K562 (cell line): ENCODE measurements around the gene PRKCB. TPM values are rescaled to one million over a fixed set of nuclear protein-coding genes. Genes with fewer than 3 reads are reported as not detected.

ENCODE experiments used
- ATAC-seq: fragments of 200-7000 bp; cut with Tn5 transposase; 3 replicates; pipeline ENCODE4 v1.9.1; 2020; ENCODE audit warnings: moderate library complexity
- BruUV-seq: library from RNA; stranded (reverse); fragments of 400-500 nt; replicated peaks from 2 replicates; lab custom pipeline; 2021; lab: Mats Ljungman, UMichigan
- CTCF ChIA-PET: fragments of 300-600 bp; formaldehyde crosslinking; extraction: SDS; loops from one replicate; lab custom pipeline; 2021; ENCODE audit warnings: low intra/inter-chr PET ratio; lab: Yijun Ruan, JAX
- POLR2A ChIA-PET: fragments of 300-600, 350-650 bp; sonication (Branson Sonifier 250); formaldehyde crosslinking; extraction: SDS; loops from one replicate; lab custom pipeline; 2021; ENCODE audit warnings: antibody characterized with exemption, inconsistent platforms; lab: Yijun Ruan, JAX
- DNase-seq, 4 experiments: peaks; one replicate each; pipeline versions ENCODE4 v3.0.0 to v3.0.0-alpha.2; 2011 to 2018; ENCODE audit warnings: low spot score in 3 of 4, mixed read lengths in 3 of 4; ENCODE audit errors: extremely low read depth in 1 of 4
- FAIRE-seq: peaks from 2 replicates; lab custom pipeline; 2011; peaks lifted over from hg19 to GRCh38; lab: Jason Lieb, UNC
- H2AFZ ChIP-seq: 2 replicates; pipeline ENCODE4 v1.6.0; 2011; ENCODE audit warnings: low read depth, low read length, control low read depth, inconsistent platforms
- H3K27ac ChIP-seq: fragments of 200-600 bp; 3 replicates; pipeline ENCODE4 v1.8.0; 2011; ENCODE audit warnings: low read depth, mild to moderate bottlenecking, control low read depth, inconsistent platforms, low read length, moderate library complexity, mixed read lengths; ENCODE audit errors: extremely low read depth
- H3K27me3 ChIP-seq, 2 experiments: fragments of 300-600 bp in 1 of 2; 2 replicates in 1 of 2; 3 replicates in 1 of 2; pipeline versions ENCODE4 v1.6.0 to v1.8.0; 2011; ENCODE audit warnings: inconsistent platforms in 2 of 2, low read length in 2 of 2, mild to moderate bottlenecking in 1 of 2, mixed read lengths in 1 of 2, moderate library complexity in 1 of 2; ENCODE audit not compliant: control insufficient read depth in 2 of 2, insufficient read depth in 2 of 2
- H3K36me3 ChIP-seq: fragments of 300-600 bp; 3 replicates; pipeline ENCODE4 v1.8.0; 2011; ENCODE audit warnings: mild to moderate bottlenecking, low read length, inconsistent platforms; ENCODE audit not compliant: control insufficient read depth, insufficient read depth
- H3K4me1 ChIP-seq, 2 experiments: fragments of 200-600 bp in 1 of 2; replicated peaks in 1 of 2; 2 replicates in 1 of 2; 3 replicates in 1 of 2; pipeline versions ENCODE4 v1.5.1 to v1.8.0; 2011; ENCODE audit warnings: inconsistent platforms in 2 of 2, low read length in 2 of 2, mild to moderate bottlenecking in 1 of 2, mixed read lengths in 1 of 2, moderate library complexity in 1 of 2; ENCODE audit not compliant: control insufficient read depth in 2 of 2, insufficient read depth in 2 of 2
- H3K4me2 ChIP-seq: 2 replicates; pipeline ENCODE4 v1.6.1; 2011; ENCODE audit warnings: low read length, control low read depth, inconsistent platforms, mixed read lengths; ENCODE audit not compliant: insufficient read depth
- H3K4me3 ChIP-seq: fragments of 200-600 bp; sonication (generic), shearing (Covaris generic); 2 replicates; pipeline ENCODE4 v1.5.1; 2016; ENCODE audit warnings: control low read depth, inconsistent platforms
- H3K79me2 ChIP-seq: fragments of 200-600 bp; 3 replicates; pipeline ENCODE4 v1.8.0; 2011; ENCODE audit warnings: low read length, inconsistent platforms; ENCODE audit not compliant: control insufficient read depth, insufficient read depth
- H3K9ac ChIP-seq, 2 experiments: 2 replicates each; pipeline versions ENCODE4 v1.6.0 to v1.6.1; 2011; ENCODE audit warnings: low read depth in 2 of 2, low read length in 2 of 2, control low read depth in 1 of 2, inconsistent platforms in 1 of 2, mild to moderate bottlenecking in 1 of 2, mixed read lengths in 1 of 2; ENCODE audit not compliant: insufficient read depth in 1 of 2
- H3K9me1 ChIP-seq: one replicate; pipeline ENCODE4 v1.6.0; 2011; ENCODE audit warnings: inconsistent platforms, mild to moderate bottlenecking, low read length, moderate library complexity; ENCODE audit not compliant: control insufficient read depth, insufficient read depth
- H3K9me3 ChIP-seq: replicated peaks from 2 replicates; pipeline ENCODE4 v1.5.1; 2011; ENCODE audit warnings: low read depth, low read length, inconsistent platforms; ENCODE audit not compliant: control insufficient read depth, insufficient read depth
- H4K20me1 ChIP-seq: replicated peaks from 2 replicates; pipeline ENCODE4 v1.6.1; 2011; ENCODE audit warnings: low read length, inconsistent platforms, mixed read lengths; ENCODE audit not compliant: control insufficient read depth, insufficient read depth
- ADNP ChIP-seq: fragments of 200-800 bp; sonication (Bioruptor generic); IDR thresholded peaks from 2 replicates; pipeline ENCODE4 v1.6.1; 2016; ENCODE audit warnings: missing genetic modification characterization, missing compliant biosample characterization
- LCOR ChIP-seq: sonication (generic); formaldehyde crosslinking; IDR thresholded peaks from 2 replicates; pipeline ENCODE4 v1.8.0; 2022; ENCODE audit warnings: mild to moderate bottlenecking, missing genetic modification reagents
- POLR2H ChIP-seq: IDR thresholded peaks from 2 replicates; pipeline ENCODE4 v1.6.1; 2016; ENCODE audit warnings: missing genetic modification characterization, low read depth, mild to moderate bottlenecking, control low read depth, missing compliant biosample characterization, moderate library complexity
- SOX6 ChIP-seq: fragments of 450-650 bp; IDR thresholded peaks from 2 replicates; pipeline ENCODE4 v1.6.1; 2014; ENCODE audit warnings: mild to moderate bottlenecking
- ZNF121 ChIP-seq: sonication (generic); formaldehyde crosslinking; conservative IDR thresholded peaks from 2 replicates; pipeline ENCODE4 v1.8.0; 2022; ENCODE audit warnings: missing genetic modification reagents
- ZNF23 ChIP-seq: fragments of 250-450 bp; sonication (Bioruptor Pico); IDR thresholded peaks from 2 replicates; pipeline ENCODE4 v1.4.0; 2020; ENCODE audit warnings: mild to moderate bottlenecking
- WGBS: fragments of 100-300 bp; shearing (Covaris generic); methylation state at CpG from one replicate; pipeline ENCODE4 v1.1.6; 2016; ENCODE audit warnings: low coverage, mixed read lengths; ENCODE audit not compliant: insufficient coverage; ENCODE audit errors: missing lambda C conversion rate; 5-methylcytosine and 5-hydroxymethylcytosine counted together
- in situ Hi-C: fragments of 300-500 bp; cut with MboI; formaldehyde crosslinking; loops from 4 replicates; pipeline ENCODE4 v1.15.0; 2018; ENCODE audit warnings: inconsistent platforms, mixed read lengths
- intact Hi-C: fragments of 100-400 bp; cut with micrococcal nuclease; formaldehyde crosslinking; loops from 2 replicates; pipeline ENCODE4 v1.14.2; 2022
- polyA plus RNA-seq, 8 experiments: library from polyadenylated mRNA; depleted of rRNA in 4 of 8; stranded (reverse) in 5 of 8; unstranded in 3 of 8; fragments of >200 nt; fragmentation: Nextera tagmentation in 2 of 8; fragmentation: Illumina TruSeq in 1 of 8; extraction: Ambion mirVana in 2 of 8; extraction: Trizol in 1 of 8; gene quantifications; 2 replicates each; pipeline versions ENCODE4 v1.2.1 to v1.2.3, GENCODE V29; 2011 to 2014; ENCODE audit warnings: inconsistent platforms in 1 of 8, missing spikeins in 1 of 8
- total RNA-seq, 7 experiments: library from RNA; depleted of rRNA in 6 of 7; stranded (reverse); fragments of >200 nt in 6 of 7; fragmentation: Illumina TruSeq in 2 of 7; extraction: Trizol in 2 of 7; gene quantifications; 2 replicates each; pipeline versions ENCODE4 v1.2.1 to v1.2.3, GENCODE V29; 2011 to 2021; ENCODE audit warnings: low replicate concordance in 1 of 7

PRKCB gene
- total and polyA plus RNA-seq, 9 of the 15 experiments (the other 6 are each of a cell fraction or from before 2014, with no cell fraction given), result 49.9 to 276 (median 148) TPM

DNA sequence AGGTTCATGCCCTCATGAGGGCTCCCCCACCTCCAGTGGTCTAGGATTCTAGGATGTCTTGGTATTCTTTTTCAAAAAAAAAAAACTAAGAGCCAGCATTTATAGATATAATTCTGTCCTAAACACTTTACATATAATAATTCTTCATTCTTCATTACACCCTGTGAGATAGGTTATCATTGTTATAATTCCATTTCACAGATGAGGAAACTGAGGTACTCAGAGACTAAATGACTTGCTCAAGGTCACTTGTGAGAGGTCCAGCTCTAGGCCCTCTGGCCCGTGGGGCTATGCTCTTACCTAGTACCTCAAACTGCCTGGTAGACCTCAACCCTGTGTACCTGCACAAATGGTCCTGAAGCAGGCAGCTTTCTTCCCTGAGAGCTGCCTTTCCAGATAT is 172.2 kb downstream of the PRKCB start (continued):
- TF ChIP-seq LCOR (CRISPR knock-in tag), result no peak
- TF ChIP-seq ADNP (tag), result peak; percentile 65

DNA sequence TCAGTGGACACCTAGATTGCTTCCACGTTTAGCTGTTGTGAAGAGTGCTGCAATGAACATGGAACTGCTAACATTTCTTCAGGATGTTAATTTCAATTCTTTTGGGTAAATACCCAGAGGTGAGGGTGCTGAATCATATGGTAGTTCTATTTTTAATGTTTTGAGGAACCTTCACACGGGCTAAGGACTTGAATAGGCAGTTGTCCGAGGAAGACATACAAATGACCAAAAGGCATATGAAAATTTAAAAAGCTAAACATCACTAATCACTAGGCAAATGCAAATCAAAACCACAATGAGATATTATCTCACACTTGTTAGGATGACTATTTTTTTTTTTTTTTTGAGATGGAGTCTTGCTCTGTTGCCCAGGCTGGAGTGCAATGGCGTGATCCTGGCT is 173.3 kb downstream of the PRKCB start:
- H3K9me3 ChIP-seq, result no peaks in the 10 kb centered on the region
- no peak overlapping the region; the same call in 2 of the 3 replicates for H3K27ac ChIP-seq
- no peak for FAIRE-seq
- DNase-seq, result no peak
- POLR2A ChIA-PET, result no interaction called here
- H3K79me2 ChIP-seq, result peaks cover 44% of the 10 kb centered on the region
- peak; percentile 28; the same call in 1 of the 2 replicates for TF ChIP-seq POLR2H (tag)
- TF ChIP-seq ZNF23, result no peak
- TF ChIP-seq SOX6, result 0 out of 2 replicates have a peak, but pooled peaks have one; percentile 14
- 0 out of 2 replicates have a peak, but pooled peaks have one; percentile 60 for TF ChIP-seq ZNF121
- peaks cover 4 to 14% of the 10 kb centered on the region in 2 experiments; a peak in 3 of 5 replicates for H3K4me1 ChIP-seq
- H3K4me2 ChIP-seq, result no peak overlapping the region
- WGBS, result 66% methylated on average over 4 of the region's 4 CpGs
- no peak overlapping the region for H3K4me3 ChIP-seq
- H4K20me1 ChIP-seq, result no peaks in the 10 kb centered on the region
- no peak for ATAC-seq
- H3K9ac ChIP-seq, result no peak overlapping the region
- no peaks in the 10 kb centered on the region for H3K9me1 ChIP-seq
- intact Hi-C loops (no loop called here), in situ Hi-C loops (no loop called here)
- no TSS peak for BruUV-seq
- no peak overlapping the region for H2AFZ ChIP-seq
- CTCF ChIA-PET, result interaction anchor here (0.7 to 2.4 kb wide), 2 partner anchors 206 to 274 kb away, joined by 5 to 14 read pairs; no protein-coding TSS in a partner anchor
- peaks cover 92% of the 10 kb centered on the region for H3K36me3 ChIP-seq
- H3K27me3 ChIP-seq, result no peaks in the 10 kb centered on the region
